K562 (cell line): ENCODE measurements around the gene RFPL1. TPM values are rescaled to one million over a fixed set of nuclear protein-coding genes. Genes with fewer than 3 reads are reported as not detected.
"Not testable (repeated sequence)": the region's sequence is repeated elsewhere in the genome, so short reads cannot be mapped to it uniquely, and the experiment has no call there.

Experiments
- ATAC-seq: fragments of 200-7000 bp; cut with Tn5 transposase; 3 replicates; pipeline ENCODE4 v1.9.1; 2020; ENCODE audit warnings: moderate library complexity
- BruUV-seq: library from RNA; stranded (reverse); fragments of 400-500 nt; replicated peaks from 2 replicates; lab custom pipeline; 2021; lab: Mats Ljungman, UMichigan
- CTCF ChIA-PET: fragments of 300-600 bp; formaldehyde crosslinking; extraction: SDS; loops from one replicate; lab custom pipeline; 2021; ENCODE audit warnings: low intra/inter-chr PET ratio; lab: Yijun Ruan, JAX
- POLR2A ChIA-PET: fragments of 300-600, 350-650 bp; sonication (Branson Sonifier 250); formaldehyde crosslinking; extraction: SDS; loops from one replicate; lab custom pipeline; 2021; ENCODE audit warnings: antibody characterized with exemption, inconsistent platforms; lab: Yijun Ruan, JAX
- DNase-seq, 4 experiments: peaks; one replicate each; pipeline versions ENCODE4 v3.0.0 to v3.0.0-alpha.2; 2011 to 2018; ENCODE audit warnings: low spot score in 3 of 4, mixed read lengths in 3 of 4; ENCODE audit errors: extremely low read depth in 1 of 4
- FAIRE-seq: peaks from 2 replicates; lab custom pipeline; 2011; peaks lifted over from hg19 to GRCh38; lab: Jason Lieb, UNC
- H2AFZ ChIP-seq: 2 replicates; pipeline ENCODE4 v1.6.0; 2011; ENCODE audit warnings: low read depth, low read length, control low read depth, inconsistent platforms
- H3K27ac ChIP-seq: fragments of 200-600 bp; 3 replicates; pipeline ENCODE4 v1.8.0; 2011; ENCODE audit warnings: low read depth, mild to moderate bottlenecking, control low read depth, inconsistent platforms, low read length, moderate library complexity, mixed read lengths; ENCODE audit errors: extremely low read depth
- H3K27me3 ChIP-seq, 2 experiments: fragments of 300-600 bp in 1 of 2; 2 replicates in 1 of 2; 3 replicates in 1 of 2; pipeline versions ENCODE4 v1.6.0 to v1.8.0; 2011; ENCODE audit warnings: inconsistent platforms in 2 of 2, low read length in 2 of 2, mild to moderate bottlenecking in 1 of 2, mixed read lengths in 1 of 2, moderate library complexity in 1 of 2; ENCODE audit not compliant: control insufficient read depth in 2 of 2, insufficient read depth in 2 of 2
- H3K36me3 ChIP-seq: fragments of 300-600 bp; 3 replicates; pipeline ENCODE4 v1.8.0; 2011; ENCODE audit warnings: mild to moderate bottlenecking, low read length, inconsistent platforms; ENCODE audit not compliant: control insufficient read depth, insufficient read depth
- H3K4me1 ChIP-seq, 2 experiments: fragments of 200-600 bp in 1 of 2; replicated peaks in 1 of 2; 2 replicates in 1 of 2; 3 replicates in 1 of 2; pipeline versions ENCODE4 v1.5.1 to v1.8.0; 2011; ENCODE audit warnings: inconsistent platforms in 2 of 2, low read length in 2 of 2, mild to moderate bottlenecking in 1 of 2, mixed read lengths in 1 of 2, moderate library complexity in 1 of 2; ENCODE audit not compliant: control insufficient read depth in 2 of 2, insufficient read depth in 2 of 2
- H3K4me2 ChIP-seq: 2 replicates; pipeline ENCODE4 v1.6.1; 2011; ENCODE audit warnings: low read length, control low read depth, inconsistent platforms, mixed read lengths; ENCODE audit not compliant: insufficient read depth
- H3K4me3 ChIP-seq: fragments of 200-600 bp; sonication (generic), shearing (Covaris generic); 2 replicates; pipeline ENCODE4 v1.5.1; 2016; ENCODE audit warnings: control low read depth, inconsistent platforms
- H3K79me2 ChIP-seq: fragments of 200-600 bp; 3 replicates; pipeline ENCODE4 v1.8.0; 2011; ENCODE audit warnings: low read length, inconsistent platforms; ENCODE audit not compliant: control insufficient read depth, insufficient read depth
- H3K9ac ChIP-seq, 2 experiments: 2 replicates each; pipeline versions ENCODE4 v1.6.0 to v1.6.1; 2011; ENCODE audit warnings: low read depth in 2 of 2, low read length in 2 of 2, control low read depth in 1 of 2, inconsistent platforms in 1 of 2, mild to moderate bottlenecking in 1 of 2, mixed read lengths in 1 of 2; ENCODE audit not compliant: insufficient read depth in 1 of 2
- H3K9me1 ChIP-seq: one replicate; pipeline ENCODE4 v1.6.0; 2011; ENCODE audit warnings: inconsistent platforms, mild to moderate bottlenecking, low read length, moderate library complexity; ENCODE audit not compliant: control insufficient read depth, insufficient read depth
- H3K9me3 ChIP-seq: replicated peaks from 2 replicates; pipeline ENCODE4 v1.5.1; 2011; ENCODE audit warnings: low read depth, low read length, inconsistent platforms; ENCODE audit not compliant: control insufficient read depth, insufficient read depth
- H4K20me1 ChIP-seq: replicated peaks from 2 replicates; pipeline ENCODE4 v1.6.1; 2011; ENCODE audit warnings: low read length, inconsistent platforms, mixed read lengths; ENCODE audit not compliant: control insufficient read depth, insufficient read depth
- CTCF ChIP-seq, 3 experiments: IDR thresholded peaks in 2 of 3; conservative IDR thresholded peaks in 1 of 3; 2 replicates each; pipeline ENCODE4 v1.5.1; 2011 to 2012; ENCODE audit warnings: low read length in 3 of 3, mild to moderate bottlenecking in 3 of 3, control low read depth in 2 of 3, improper control_type of control experiment in 1 of 3, inconsistent platforms in 1 of 3, low read depth in 1 of 3, mixed read lengths in 1 of 3, moderate library complexity in 1 of 3; ENCODE audit not compliant: insufficient read depth in 2 of 3
- REST ChIP-seq, 2 experiments: fragments of 450-650 bp; formaldehyde crosslinking in 1 of 2; IDR thresholded peaks; 2 replicates each; pipeline versions ENCODE4 v1.4.0 to v1.6.1; 2014 to 2020; ENCODE audit warnings: mild to moderate bottlenecking in 2 of 2, borderline replicate concordance in 1 of 2, low read depth in 1 of 2
- WGBS: fragments of 100-300 bp; shearing (Covaris generic); methylation state at CpG from one replicate; pipeline ENCODE4 v1.1.6; 2016; ENCODE audit warnings: low coverage, mixed read lengths; ENCODE audit not compliant: insufficient coverage; ENCODE audit errors: missing lambda C conversion rate; 5-methylcytosine and 5-hydroxymethylcytosine counted together
- in situ Hi-C: fragments of 300-500 bp; cut with MboI; formaldehyde crosslinking; loops from 4 replicates; pipeline ENCODE4 v1.15.0; 2018; ENCODE audit warnings: inconsistent platforms, mixed read lengths
- intact Hi-C: fragments of 100-400 bp; cut with micrococcal nuclease; formaldehyde crosslinking; loops from 2 replicates; pipeline ENCODE4 v1.14.2; 2022
- polyA plus RNA-seq, 8 experiments: library from polyadenylated mRNA; depleted of rRNA in 4 of 8; stranded (reverse) in 5 of 8; unstranded in 3 of 8; fragments of >200 nt; fragmentation: Nextera tagmentation in 2 of 8; fragmentation: Illumina TruSeq in 1 of 8; extraction: Ambion mirVana in 2 of 8; extraction: Trizol in 1 of 8; gene quantifications; 2 replicates each; pipeline versions ENCODE4 v1.2.1 to v1.2.3, GENCODE V29; 2011 to 2014; ENCODE audit warnings: inconsistent platforms in 1 of 8, missing spikeins in 1 of 8
- total RNA-seq, 7 experiments: library from RNA; depleted of rRNA in 6 of 7; stranded (reverse); fragments of >200 nt in 6 of 7; fragmentation: Illumina TruSeq in 2 of 7; extraction: Trizol in 2 of 7; gene quantifications; 2 replicates each; pipeline versions ENCODE4 v1.2.1 to v1.2.3, GENCODE V29; 2011 to 2021; ENCODE audit warnings: low replicate concordance in 1 of 7

The RFPL1 gene
- total and polyA plus RNA-seq, 9 of the 15 experiments (the other 6 are each of a cell fraction or from before 2014, with no cell fraction given) = not detected

GRCh38 chr22:29412772-29413171 lies 25.6 kb upstream of the RFPL1 start:
- H3K36me3 ChIP-seq; BruUV-seq; H3K9me1 ChIP-seq; H3K27me3 ChIP-seq; intact Hi-C loops; POLR2A ChIA-PET; H3K4me1 ChIP-seq; H3K4me3 ChIP-seq; H3K27ac ChIP-seq; H2AFZ ChIP-seq; H3K9me3 ChIP-seq; H3K9ac ChIP-seq; H3K4me2 ChIP-seq; in situ Hi-C loops; H3K79me2 ChIP-seq; H4K20me1 ChIP-seq; CTCF ChIA-PET; TF ChIP-seq REST (CRISPR knock-in tag; IDR thresholded peaks at IDR 0.05; ENCODE audit: low read depth): not testable (repeated sequence)
- 0% methylated on average over 2 of the region's 4 CpGs for WGBS
- peak; percentile 100 for ATAC-seq
- FAIRE-seq = peak; percentile 89
- DNase-seq = peak in 1 of 4 experiments; percentile 13
- TF ChIP-seq REST (IDR thresholded peaks at IDR 0.05; ENCODE audit: borderline replicate concordance) (peak; percentile 7; the same call in 1 of the 2 replicates), CTCF (IDR thresholded peaks at IDR 0.05 in 2 of 3, conservative IDR thresholded peaks at IDR 0.05 in 1 of 3; ENCODE audit: insufficient read depth in 2 of 3, low read depth in 1 of 3, low read length in 3 of 3) (peak; percentile 50 to 62 (median 53))
